ENCODE results near the gene HOXA1.

HOXA1 gene

GRCh38 chr7:27112361-27112760 lies 16.6 kb upstream of the HOXA1 start:
- H3K4me1 ChIP-seq (ENCODE audit: control insufficient read depth, insufficient read depth, low read length) = peaks cover 60% of the 10 kb centered on the region
- no peaks in the 10 kb centered on the region for H3K9me3 ChIP-seq (ENCODE audit: control insufficient read depth, low read length)
- peak overlapping the region; percentile 19 for H3K9ac ChIP-seq (ENCODE audit: low read length)
- H3K4me3 ChIP-seq (ENCODE audit: low read length) = peak overlapping the region; percentile 15
- no peaks in the 10 kb centered on the region for H3K36me3 ChIP-seq (ENCODE audit: control insufficient read depth, insufficient read depth, low read length)
- no peaks in the 10 kb centered on the region for H3K27me3 ChIP-seq (ENCODE audit: control insufficient read depth, insufficient read depth, low read length)

- Histone ChIP-seq H3K4me3 (ENCODE audit: low read length) (no peak overlapping the region), H3K36me3 (ENCODE audit: control insufficient read depth, insufficient read depth, low read length) (no peaks in the 10 kb centered on the region), H3K4me1 (ENCODE audit: control insufficient read depth, insufficient read depth, low read length) (peaks cover 55% of the 10 kb centered on the region), H3K27me3 (ENCODE audit: control insufficient read depth, insufficient read depth, low read length) (no peaks in the 10 kb centered on the region), H3K9me3 (ENCODE audit: control insufficient read depth, low read length) (no peaks in the 10 kb centered on the region), H3K9ac (ENCODE audit: low read length) (peak overlapping the region; percentile 71)
Measured at GRCh38 chr7:27111751-27112277, 16.0 kb upstream of the HOXA1 start.

- peaks cover 51% of the 10 kb centered on the region for H3K4me1 ChIP-seq (ENCODE audit: control insufficient read depth, insufficient read depth, low read length)
- peak overlapping the region; percentile 71 for H3K9ac ChIP-seq (ENCODE audit: low read length)
- H3K4me3 ChIP-seq (ENCODE audit: low read length) = peak overlapping the region; percentile 33
- H3K36me3 ChIP-seq (ENCODE audit: control insufficient read depth, insufficient read depth, low read length) = no peaks in the 10 kb centered on the region
- no peaks in the 10 kb centered on the region for H3K27me3 ChIP-seq (ENCODE audit: control insufficient read depth, insufficient read depth, low read length)
- no peaks in the 10 kb centered on the region for H3K9me3 ChIP-seq (ENCODE audit: control insufficient read depth, low read length)
Measured at GRCh38 chr7:27111042-27111750, 15.4 kb upstream of the HOXA1 start.

- Histone ChIP-seq H3K36me3 (ENCODE audit: control insufficient read depth, insufficient read depth, low read length) (no peaks in the 10 kb centered on the region), H3K4me3 (ENCODE audit: low read length) (peak overlapping the region; percentile 33), H3K4me1 (ENCODE audit: control insufficient read depth, insufficient read depth, low read length) (peaks cover 58% of the 10 kb centered on the region), H3K9me3 (ENCODE audit: control insufficient read depth, low read length) (no peaks in the 10 kb centered on the region), H3K27me3 (ENCODE audit: control insufficient read depth, insufficient read depth, low read length) (no peaks in the 10 kb centered on the region), H3K9ac (ENCODE audit: low read length) (peak overlapping the region; percentile 71)
Measured at GRCh38 chr7:27110186-27111031, 14.6 kb upstream of the HOXA1 start.

- Histone ChIP-seq H3K9ac (ENCODE audit: low read length) (peak overlapping the region; percentile 83), H3K9me3 (ENCODE audit: control insufficient read depth, low read length) (no peaks in the 10 kb centered on the region), H3K4me3 (ENCODE audit: low read length) (no peak overlapping the region), H3K27me3 (ENCODE audit: control insufficient read depth, insufficient read depth, low read length) (no peaks in the 10 kb centered on the region), H3K4me1 (ENCODE audit: control insufficient read depth, insufficient read depth, low read length) (peaks cover 63% of the 10 kb centered on the region), H3K36me3 (ENCODE audit: control insufficient read depth, insufficient read depth, low read length) (no peaks in the 10 kb centered on the region)
Measured at GRCh38 chr7:27109466-27110185, 13.8 kb upstream of the HOXA1 start.

- peak overlapping the region; percentile 83 for H3K9ac ChIP-seq (ENCODE audit: low read length)
- no peaks in the 10 kb centered on the region for H3K27me3 ChIP-seq (ENCODE audit: control insufficient read depth, insufficient read depth, low read length)
- H3K9me3 ChIP-seq (ENCODE audit: control insufficient read depth, low read length) = no peaks in the 10 kb centered on the region
- no peaks in the 10 kb centered on the region for H3K36me3 ChIP-seq (ENCODE audit: control insufficient read depth, insufficient read depth, low read length)
- peak overlapping the region; percentile 7 for H3K4me3 ChIP-seq (ENCODE audit: low read length)
- H3K4me1 ChIP-seq (ENCODE audit: control insufficient read depth, insufficient read depth, low read length) = peaks cover 65% of the 10 kb centered on the region
Measured at GRCh38 chr7:27108390-27109127, 12.8 kb upstream of the HOXA1 start.

- H3K9ac ChIP-seq (ENCODE audit: low read length) = peak overlapping the region; percentile 83
- H3K9me3 ChIP-seq (ENCODE audit: control insufficient read depth, low read length) = no peaks in the 10 kb centered on the region
- no peaks in the 10 kb centered on the region for H3K27me3 ChIP-seq (ENCODE audit: control insufficient read depth, insufficient read depth, low read length)
- H3K4me3 ChIP-seq (ENCODE audit: low read length) = peak overlapping the region; percentile 10
- H3K36me3 ChIP-seq (ENCODE audit: control insufficient read depth, insufficient read depth, low read length) = no peaks in the 10 kb centered on the region
- H3K4me1 ChIP-seq (ENCODE audit: control insufficient read depth, insufficient read depth, low read length) = peaks cover 65% of the 10 kb centered on the region
Measured at GRCh38 chr7:27107391-27108381, 11.9 kb upstream of the HOXA1 start.

- Histone ChIP-seq H3K27me3 (ENCODE audit: control insufficient read depth, insufficient read depth, low read length) (no peaks in the 10 kb centered on the region), H3K9me3 (ENCODE audit: control insufficient read depth, low read length) (no peaks in the 10 kb centered on the region), H3K36me3 (ENCODE audit: control insufficient read depth, insufficient read depth, low read length) (no peaks in the 10 kb centered on the region), H3K9ac (ENCODE audit: low read length) (peak overlapping the region; percentile 83), H3K4me3 (ENCODE audit: low read length) (peak overlapping the region; percentile 33), H3K4me1 (ENCODE audit: control insufficient read depth, insufficient read depth, low read length) (peaks cover 58% of the 10 kb centered on the region)
Measured at GRCh38 chr7:27106901-27107240, 11.1 kb upstream of the HOXA1 start.

GRCh38 chr7:27106181-27106900 lies 10.5 kb upstream of the HOXA1 start:
- Histone ChIP-seq H3K27me3 (ENCODE audit: control insufficient read depth, insufficient read depth, low read length) (no peaks in the 10 kb centered on the region), H3K4me1 (ENCODE audit: control insufficient read depth, insufficient read depth, low read length) (peaks cover 53% of the 10 kb centered on the region), H3K9me3 (ENCODE audit: control insufficient read depth, low read length) (no peaks in the 10 kb centered on the region), H3K9ac (ENCODE audit: low read length) (peak overlapping the region; percentile 83), H3K4me3 (ENCODE audit: low read length) (peak overlapping the region; percentile 33), H3K36me3 (ENCODE audit: control insufficient read depth, insufficient read depth, low read length) (no peaks in the 10 kb centered on the region)

GRCh38 chr7:27105301-27106031 lies 9.7 kb upstream of the HOXA1 start:
- H3K4me1 ChIP-seq (ENCODE audit: control insufficient read depth, insufficient read depth, low read length) = peaks cover 52% of the 10 kb centered on the region
- H3K9ac ChIP-seq (ENCODE audit: low read length) = peak overlapping the region; percentile 83
- no peak overlapping the region for H3K4me3 ChIP-seq (ENCODE audit: low read length)

More at GRCh38 chr7:27105301-27106031, 9.7 kb upstream of the HOXA1 start:
- H3K36me3 ChIP-seq (ENCODE audit: control insufficient read depth, insufficient read depth, low read length) = no peaks in the 10 kb centered on the region
- no peaks in the 10 kb centered on the region for H3K27me3 ChIP-seq (ENCODE audit: control insufficient read depth, insufficient read depth, low read length)
- H3K9me3 ChIP-seq (ENCODE audit: control insufficient read depth, low read length) = no peaks in the 10 kb centered on the region

Measured in mucosa of stomach (tissue), 1 donor.